Mesodermal cell (in vitro differentiated cells): Measurements from ENCODE around the gene PARVG.

Source experiments
- H3K27ac ChIP-seq: 2 replicates; pipeline ENCODE4 v1.7.0; 2013; ENCODE audit warnings: mild to moderate bottlenecking, low read depth, low read length, moderate library complexity; ENCODE audit not compliant: severe bottlenecking
- H3K36me3 ChIP-seq: 2 replicates; pipeline ENCODE4 v1.7.1; 2013; ENCODE audit warnings: mild to moderate bottlenecking, low read length, moderate library complexity; ENCODE audit not compliant: control insufficient read depth, insufficient read depth
- H3K4me1 ChIP-seq: one replicate; pipeline ENCODE4 v1.7.1; 2013; ENCODE audit warnings: mild to moderate bottlenecking, low read length; ENCODE audit not compliant: insufficient read depth, control insufficient read depth, poor library complexity, severe bottlenecking
- H3K4me3 ChIP-seq: 2 replicates; pipeline ENCODE4 v1.7.0; 2013; ENCODE audit warnings: low read length, control low read depth, mild to moderate bottlenecking; ENCODE audit not compliant: insufficient read depth, poor library complexity, severe bottlenecking; ENCODE audit errors: extremely low read depth
- H3K9me3 ChIP-seq: 2 replicates; pipeline ENCODE4 v1.7.1; 2013; ENCODE audit warnings: mild to moderate bottlenecking, low read length, moderate library complexity; ENCODE audit not compliant: control insufficient read depth
- WGBS, 2 experiments: methylation state at CpG; one replicate each; pipeline ENCODE4 v1.1.5; 2013; ENCODE audit warnings: missing lambda C conversion rate in 2 of 2; ENCODE audit not compliant: insufficient coverage in 2 of 2; 5-methylcytosine and 5-hydroxymethylcytosine counted together

The PARVG gene

GRCh38 chr22:44187652-44188230 lies 7.0 kb downstream of the PARVG start:
- Histone ChIP-seq H3K4me1 (no peaks in the 10 kb centered on the region), H3K36me3 (no peaks in the 10 kb centered on the region), H3K9me3 (no peaks in the 10 kb centered on the region), H3K27ac (no peak overlapping the region), H3K4me3 (no peak overlapping the region)
- WGBS, 2 experiments: 81 to 85% methylated on average over 8 to 9 of the region's 12 CpGs

- no peak overlapping the region for H3K4me3 ChIP-seq
- H3K36me3 ChIP-seq: no peaks in the 10 kb centered on the region
- no peaks in the 10 kb centered on the region for H3K9me3 ChIP-seq
- H3K27ac ChIP-seq: no peak overlapping the region
- H3K4me1 ChIP-seq: no peaks in the 10 kb centered on the region
- 89 to 95% methylated on average over 8 of the region's 8 CpGs for WGBS, 2 experiments
Measured at GRCh38 chr22:44188316-44188715, 7.6 kb downstream of the PARVG start.

- no peaks in the 10 kb centered on the region for H3K4me1 ChIP-seq
- H3K9me3 ChIP-seq: no peaks in the 10 kb centered on the region
- H3K27ac ChIP-seq: no peak overlapping the region
- no peak overlapping the region for H3K4me3 ChIP-seq
- no peaks in the 10 kb centered on the region for H3K36me3 ChIP-seq
- 91 to 97% methylated on average over 8 to 12 of the region's 12 CpGs for WGBS, 2 experiments
Measured at GRCh38 chr22:44188986-44189630, 8.4 kb downstream of the PARVG start.

- no peaks in the 10 kb centered on the region for H3K36me3 ChIP-seq
- no peak overlapping the region for H3K4me3 ChIP-seq
- H3K27ac ChIP-seq: no peak overlapping the region
- no peaks in the 10 kb centered on the region for H3K9me3 ChIP-seq
- 86 to 90% methylated on average over 12 of the region's 12 CpGs for whole genome bisulfite sequencing, 2 experiments
- H3K4me1 ChIP-seq: no peaks in the 10 kb centered on the region
Measured at GRCh38 chr22:44190381-44190976, 9.8 kb downstream of the PARVG start.

GRCh38 chr22:44191036-44191454 lies 10.3 kb downstream of the PARVG start:
- Histone ChIP-seq H3K4me1 (no peaks in the 10 kb centered on the region), H3K36me3 (no peaks in the 10 kb centered on the region), H3K9me3 (no peaks in the 10 kb centered on the region), H3K27ac (no peak overlapping the region), H3K4me3 (no peak overlapping the region)
- 87 to 89% methylated on average over 5 to 6 of the region's 9 CpGs for WGBS, 2 experiments

GRCh38 chr22:44192098-44192815 lies 11.5 kb downstream of the PARVG start:
- H3K4me3 ChIP-seq: no peak overlapping the region
- H3K9me3 ChIP-seq: no peaks in the 10 kb centered on the region
- no peak overlapping the region for H3K27ac ChIP-seq
- H3K36me3 ChIP-seq: no peaks in the 10 kb centered on the region
- no peaks in the 10 kb centered on the region for H3K4me1 ChIP-seq
- 82 to 94% methylated on average over 4 to 8 of the region's 8 CpGs for WGBS, 2 experiments

- Histone ChIP-seq H3K27ac (no peak overlapping the region), H3K9me3 (no peaks in the 10 kb centered on the region), H3K4me3 (no peak overlapping the region), H3K4me1 (no peaks in the 10 kb centered on the region), H3K36me3 (no peaks in the 10 kb centered on the region)
- 91% methylated on average over 8 to 9 of the region's 11 CpGs for WGBS, 2 experiments
Measured at GRCh38 chr22:44192816-44193534, 12.2 kb downstream of the PARVG start.

GRCh38 chr22:44193535-44193891 lies 12.8 kb downstream of the PARVG start:
- Histone ChIP-seq H3K36me3 (no peaks in the 10 kb centered on the region), H3K4me3 (no peak overlapping the region), H3K27ac (no peak overlapping the region), H3K9me3 (no peaks in the 10 kb centered on the region), H3K4me1 (no peaks in the 10 kb centered on the region)
- 77 to 87% methylated on average over 3 to 4 of the region's 4 CpGs for WGBS, 2 experiments

- Histone ChIP-seq H3K27ac (no peak overlapping the region), H3K9me3 (no peaks in the 10 kb centered on the region), H3K36me3 (no peaks in the 10 kb centered on the region), H3K4me3 (no peak overlapping the region), H3K4me1 (no peaks in the 10 kb centered on the region)
- 83 to 87% methylated on average over 2 of the region's 2 CpGs for WGBS, 2 experiments
Measured at GRCh38 chr22:44194569-44194968, 13.8 kb downstream of the PARVG start.

GRCh38 chr22:44195189-44195871 lies 14.6 kb downstream of the PARVG start:
- no peak overlapping the region for H3K27ac ChIP-seq
- H3K9me3 ChIP-seq: no peaks in the 10 kb centered on the region
- H3K4me3 ChIP-seq: no peak overlapping the region
- 61 to 78% methylated on average over 3 of the region's 5 CpGs for WGBS, 2 experiments
- no peaks in the 10 kb centered on the region for H3K4me1 ChIP-seq
- H3K36me3 ChIP-seq: no peaks in the 10 kb centered on the region
